Measurements from ENCODE around the gene SH3RF3.

SH3RF3 gene

DNA sequence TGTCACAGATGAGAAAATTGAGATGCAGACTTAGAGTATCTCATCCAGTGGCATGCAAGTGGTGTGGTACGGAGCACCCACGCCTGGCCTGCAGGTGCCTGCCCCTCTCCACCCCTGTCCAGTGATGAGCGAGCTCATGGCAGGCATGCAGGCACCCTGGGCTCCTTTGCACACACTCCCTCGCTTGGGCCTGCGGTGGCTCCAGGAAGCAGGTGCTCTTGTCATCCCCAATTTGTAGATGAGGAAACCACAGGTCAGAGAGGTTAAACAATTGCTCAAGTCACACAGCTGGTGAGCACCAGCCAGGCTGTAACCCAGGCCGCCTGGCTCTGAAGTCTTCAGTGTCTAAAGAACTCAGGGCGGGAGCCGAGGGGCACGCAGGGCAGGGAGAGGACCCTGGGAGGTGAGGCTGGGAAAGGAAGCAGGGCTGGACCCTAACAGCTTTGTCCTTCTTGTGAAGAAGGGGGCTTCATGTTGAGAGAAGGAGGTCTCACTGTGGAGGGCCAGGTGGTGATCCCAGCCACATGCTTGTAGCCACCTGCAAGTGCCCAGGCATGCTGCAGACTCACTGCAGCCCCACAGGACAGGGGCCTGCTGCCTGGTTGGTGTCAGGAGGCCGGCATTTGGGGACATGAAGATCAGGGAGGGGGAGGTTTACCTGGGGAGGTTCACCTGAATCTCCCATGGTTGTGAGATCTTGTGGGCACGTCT, 166.2 kb downstream of the SH3RF3 start:
- no peak for ATAC-seq
- TF ChIP-seq ZNF8 (CRISPR knock-in tag; IDR thresholded peaks at IDR 0.05) (no peak), TOX (CRISPR knock-in tag; IDR thresholded peaks at IDR 0.05; ENCODE audit: borderline replicate concordance) (no peak), BACH2 (CRISPR knock-in tag; IDR thresholded peaks at IDR 0.05; ENCODE audit: borderline replicate concordance) (no peak), SNAI2 (CRISPR knock-in tag; IDR thresholded peaks at IDR 0.05) (no peak), ZNF565 (CRISPR knock-in tag; conservative IDR thresholded peaks at IDR 0.05; ENCODE audit: low read depth) (no peak), ZNF70 (CRISPR knock-in tag; IDR thresholded peaks at IDR 0.05) (no peak), ISL1 (CRISPR knock-in tag; IDR thresholded peaks at IDR 0.05) (no peak), PPARA (CRISPR knock-in tag; IDR thresholded peaks at IDR 0.05; ENCODE audit: borderline replicate concordance) (no peak), TSHZ2 (CRISPR knock-in tag; IDR thresholded peaks at IDR 0.05) (no peak), OSR1 (CRISPR knock-in tag; IDR thresholded peaks at IDR 0.05) (no peak), RARB (CRISPR knock-in tag; IDR thresholded peaks at IDR 0.05) (no peak), ARNTL (CRISPR knock-in tag; IDR thresholded peaks at IDR 0.05; ENCODE audit: borderline replicate concordance, low read depth) (no peak), POU6F1 (CRISPR knock-in tag; IDR thresholded peaks at IDR 0.05; ENCODE audit: borderline replicate concordance, low read depth) (no peak), TCF4 (CRISPR knock-in tag; IDR thresholded peaks at IDR 0.05; ENCODE audit: borderline replicate concordance) (no peak), CSDC2 (CRISPR knock-in tag; IDR thresholded peaks at IDR 0.05) (no peak), ZFP30 (CRISPR knock-in tag; IDR thresholded peaks at IDR 0.05) (no peak), CSRNP3 (CRISPR knock-in tag; IDR thresholded peaks at IDR 0.05) (no peak)
- TF ChIP-seq, protein P1, sequence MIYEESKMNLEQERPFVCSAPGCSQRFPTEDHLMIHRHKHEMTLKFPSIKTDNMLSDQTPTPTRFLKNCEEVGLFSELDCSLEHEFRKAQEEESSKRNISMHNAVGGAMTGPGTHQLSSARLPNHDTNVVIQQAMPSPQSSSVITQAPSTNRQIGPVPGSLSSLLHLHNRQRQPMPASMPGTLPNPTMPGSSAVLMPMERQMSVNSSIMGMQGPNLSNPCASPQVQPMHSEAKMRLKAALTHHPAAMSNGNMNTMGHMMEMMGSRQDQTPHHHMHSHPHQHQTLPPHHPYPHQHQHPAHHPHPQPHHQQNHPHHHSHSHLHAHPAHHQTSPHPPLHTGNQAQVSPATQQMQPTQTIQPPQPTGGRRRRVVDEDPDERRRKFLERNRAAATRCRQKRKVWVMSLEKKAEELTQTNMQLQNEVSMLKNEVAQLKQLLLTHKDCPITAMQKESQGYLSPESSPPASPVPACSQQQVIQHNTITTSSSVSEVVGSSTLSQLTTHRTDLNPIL (CRISPR knock-in tag; IDR thresholded peaks at IDR 0.05; ENCODE audit: low read depth) = no peak

- ATAC-seq = no peak
Measured at GRCh38 chr2:109295781-109296117, 166.7 kb downstream of the SH3RF3 start.

More at GRCh38 chr2:109295781-109296117, 166.7 kb downstream of the SH3RF3 start:
- TF ChIP-seq RARB (CRISPR knock-in tag; IDR thresholded peaks at IDR 0.05) (no peak), TCF4 (CRISPR knock-in tag; IDR thresholded peaks at IDR 0.05; ENCODE audit: borderline replicate concordance) (no peak), PPARA (CRISPR knock-in tag; IDR thresholded peaks at IDR 0.05; ENCODE audit: borderline replicate concordance) (no peak), ZNF8 (CRISPR knock-in tag; IDR thresholded peaks at IDR 0.05) (no peak), CSRNP3 (CRISPR knock-in tag; IDR thresholded peaks at IDR 0.05) (no peak), ISL1 (CRISPR knock-in tag; IDR thresholded peaks at IDR 0.05) (no peak), OSR1 (CRISPR knock-in tag; IDR thresholded peaks at IDR 0.05) (no peak), TSHZ2 (CRISPR knock-in tag; IDR thresholded peaks at IDR 0.05) (no peak), POU6F1 (CRISPR knock-in tag; IDR thresholded peaks at IDR 0.05; ENCODE audit: borderline replicate concordance, low read depth) (no peak), ZFP3 (CRISPR knock-in tag; IDR thresholded peaks at IDR 0.05) (no peak), SNAI2 (CRISPR knock-in tag; IDR thresholded peaks at IDR 0.05) (no peak), ZNF70 (CRISPR knock-in tag; IDR thresholded peaks at IDR 0.05) (no peak), ZFP30 (CRISPR knock-in tag; IDR thresholded peaks at IDR 0.05) (no peak), ZC3H10 (CRISPR knock-in tag; IDR thresholded peaks at IDR 0.05) (no peak), ESRRG (CRISPR knock-in tag; IDR thresholded peaks at IDR 0.05) (no peak)
- TF ChIP-seq, protein P2, sequence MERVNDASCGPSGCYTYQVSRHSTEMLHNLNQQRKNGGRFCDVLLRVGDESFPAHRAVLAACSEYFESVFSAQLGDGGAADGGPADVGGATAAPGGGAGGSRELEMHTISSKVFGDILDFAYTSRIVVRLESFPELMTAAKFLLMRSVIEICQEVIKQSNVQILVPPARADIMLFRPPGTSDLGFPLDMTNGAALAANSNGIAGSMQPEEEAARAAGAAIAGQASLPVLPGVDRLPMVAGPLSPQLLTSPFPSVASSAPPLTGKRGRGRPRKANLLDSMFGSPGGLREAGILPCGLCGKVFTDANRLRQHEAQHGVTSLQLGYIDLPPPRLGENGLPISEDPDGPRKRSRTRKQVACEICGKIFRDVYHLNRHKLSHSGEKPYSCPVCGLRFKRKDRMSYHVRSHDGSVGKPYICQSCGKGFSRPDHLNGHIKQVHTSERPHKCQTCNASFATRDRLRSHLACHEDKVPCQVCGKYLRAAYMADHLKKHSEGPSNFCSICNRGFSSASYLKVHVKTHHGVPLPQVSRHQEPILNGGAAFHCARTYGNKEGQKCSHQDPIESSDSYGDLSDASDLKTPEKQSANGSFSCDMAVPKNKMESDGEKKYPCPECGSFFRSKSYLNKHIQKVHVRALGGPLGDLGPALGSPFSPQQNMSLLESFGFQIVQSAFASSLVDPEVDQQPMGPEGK (CRISPR knock-in tag; IDR thresholded peaks at IDR 0.05; ENCODE audit: borderline replicate concordance) = no peak

Measured in SK-N-SH treated with all-trans-retinoic acid at 6 μM for 48 hours (cell line).